T-helper 17 cell (primary cell): ENCODE results near the gene LCP1. TPM values are rescaled to one million over a fixed set of nuclear protein-coding genes. Genes with fewer than 3 reads are reported as not detected.

Source experiments
- ATAC-seq: fragments of 150-1000 bp; cut with Tn5 transposase; 2 replicates; pipeline ENCODE4 v1.10.0; 2021; ENCODE audit warnings: mild to moderate bottlenecking, moderate library complexity
- DNase-seq, 3 donors: peaks; one replicate each; pipeline versions ENCODE4 v3.0.0 to v3.0.0-alpha.2; 2020 to 2021
- H3K9me3 ChIP-seq: one replicate; pipeline ENCODE4 v1.7.0; 2013; ENCODE audit warnings: low read length, mild to moderate bottlenecking; ENCODE audit not compliant: control insufficient read depth, poor library complexity, severe bottlenecking
- H3K27ac Mint-ChIP-seq: one replicate; pipeline ENCODE4 v1.8.0; 2022; ENCODE audit warnings: mild to moderate bottlenecking, moderate library complexity, mixed read lengths
- H3K27me3 Mint-ChIP-seq: one replicate; pipeline ENCODE4 v1.8.0; 2022; ENCODE audit warnings: mixed read lengths
- H3K36me3 Mint-ChIP-seq: one replicate; pipeline ENCODE4 v1.8.0; 2022; ENCODE audit warnings: low read depth, mixed read lengths
- H3K4me1 Mint-ChIP-seq: one replicate; pipeline ENCODE4 v1.8.0; 2022; ENCODE audit warnings: mild to moderate bottlenecking, mixed read lengths
- H3K4me3 Mint-ChIP-seq: one replicate; pipeline ENCODE4 v1.8.0; 2022; ENCODE audit warnings: mild to moderate bottlenecking, moderate library complexity, mixed read lengths
- total RNA-seq, 4 donors: library from RNA in 2 of 4; stranded (reverse) in 2 of 4; gene quantifications; one replicate each; pipeline ENCODE4 v1.2.3 and lab custom pipeline; 2022 to 2026

The LCP1 gene
- total RNA-seq, 2 donors from 2014 or later, result 485 to 528 TPM

DNA sequence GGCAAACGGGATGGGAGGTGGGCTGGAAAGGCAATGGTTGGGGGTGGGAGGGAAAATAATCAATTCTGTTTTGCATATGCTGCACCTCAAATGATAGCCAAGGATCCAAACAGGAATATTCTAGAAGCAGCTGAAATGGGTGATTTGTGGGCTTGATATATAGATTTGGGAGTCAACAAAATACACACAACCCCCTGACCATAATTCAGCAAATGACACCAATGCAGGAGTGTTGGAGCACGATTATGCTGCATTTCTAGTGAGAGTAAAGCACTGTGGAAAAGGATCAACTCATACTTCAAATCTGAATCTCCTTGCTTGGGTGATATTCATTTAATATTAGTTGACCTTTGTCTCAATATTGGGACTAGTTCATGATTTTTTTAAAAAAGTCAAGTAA, 36.0 kb downstream of the LCP1 start:
- no peak for DNase-seq
- Mint-ChIP-seq H3K4me1 (peaks cover 24% of the 10 kb centered on the region), H3K4me3 (no peak overlapping the region), H3K27ac (peak overlapping the region; percentile 63), H3K36me3 (peaks cover 20% of the 10 kb centered on the region), H3K27me3 (no peaks in the 10 kb centered on the region)
- no peak for ATAC-seq
- no peaks in the 10 kb centered on the region for H3K9me3 ChIP-seq

- Mint-ChIP-seq H3K27me3 (no peaks in the 10 kb centered on the region), H3K4me1 (peaks cover 18% of the 10 kb centered on the region), H3K4me3 (peak overlapping the region; percentile 41), H3K27ac (peak overlapping the region; percentile 63), H3K36me3 (peaks cover 21% of the 10 kb centered on the region)
- ATAC-seq, result no peak
- DNase-seq, result no peak
- H3K9me3 ChIP-seq, result no peaks in the 10 kb centered on the region
These were observed 36.8 kb downstream of the LCP1 start for GRCh38 chr13:46145135-46145534.

- H3K27me3 Mint-ChIP-seq, result no peaks in the 10 kb centered on the region
- ATAC-seq, result no peak
- DNase-seq, result no peak
- H3K36me3 Mint-ChIP-seq, result peaks cover 16% of the 10 kb centered on the region
- H3K9me3 ChIP-seq, result no peaks in the 10 kb centered on the region
- H3K4me3 Mint-ChIP-seq, result no peak overlapping the region
- peaks cover 14% of the 10 kb centered on the region for H3K4me1 Mint-ChIP-seq
- H3K27ac Mint-ChIP-seq, result peak overlapping the region; percentile 63
These were observed 38.7 kb downstream of the LCP1 start for GRCh38 chr13:46143184-46143701.

GRCh38 chr13:46142776-46143175, 39.2 kb downstream of the LCP1 start:
- ATAC-seq, result no peak
- Mint-ChIP-seq H3K4me1 (peaks cover 16% of the 10 kb centered on the region), H3K36me3 (peaks cover 16% of the 10 kb centered on the region), H3K27ac (peak overlapping the region; percentile 63), H3K4me3 (no peak overlapping the region), H3K27me3 (no peaks in the 10 kb centered on the region)
- no peak for DNase-seq
- no peaks in the 10 kb centered on the region for H3K9me3 ChIP-seq

DNA sequence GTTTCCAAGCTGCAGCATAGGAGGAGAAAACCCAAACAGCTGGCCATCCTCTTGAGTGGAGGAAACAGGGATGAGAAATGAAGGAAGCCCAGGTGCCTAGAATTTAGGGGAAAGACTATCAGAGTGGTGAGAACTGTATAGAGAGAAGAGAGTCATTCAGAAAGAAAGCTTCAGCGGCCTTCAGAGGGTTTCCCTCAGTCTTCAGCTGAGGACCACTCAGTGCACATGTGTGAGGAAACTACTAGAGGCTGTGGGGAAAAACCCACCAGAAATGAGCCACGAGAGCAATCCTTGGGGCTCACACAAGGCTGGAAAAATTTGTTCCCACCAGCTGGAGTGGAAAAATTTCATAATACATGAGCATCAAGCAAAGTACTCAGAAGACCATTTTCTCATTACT, 41.9 kb downstream of the LCP1 start:
- Mint-ChIP-seq H3K27me3 (no peaks in the 10 kb centered on the region), H3K4me3 (no peak overlapping the region), H3K27ac (peak overlapping the region; percentile 89), H3K36me3 (peaks cover 19% of the 10 kb centered on the region), H3K4me1 (peaks cover 28% of the 10 kb centered on the region)
- H3K9me3 ChIP-seq, result no peaks in the 10 kb centered on the region
- DNase-seq (no peak), ATAC-seq (no peak)

DNA sequence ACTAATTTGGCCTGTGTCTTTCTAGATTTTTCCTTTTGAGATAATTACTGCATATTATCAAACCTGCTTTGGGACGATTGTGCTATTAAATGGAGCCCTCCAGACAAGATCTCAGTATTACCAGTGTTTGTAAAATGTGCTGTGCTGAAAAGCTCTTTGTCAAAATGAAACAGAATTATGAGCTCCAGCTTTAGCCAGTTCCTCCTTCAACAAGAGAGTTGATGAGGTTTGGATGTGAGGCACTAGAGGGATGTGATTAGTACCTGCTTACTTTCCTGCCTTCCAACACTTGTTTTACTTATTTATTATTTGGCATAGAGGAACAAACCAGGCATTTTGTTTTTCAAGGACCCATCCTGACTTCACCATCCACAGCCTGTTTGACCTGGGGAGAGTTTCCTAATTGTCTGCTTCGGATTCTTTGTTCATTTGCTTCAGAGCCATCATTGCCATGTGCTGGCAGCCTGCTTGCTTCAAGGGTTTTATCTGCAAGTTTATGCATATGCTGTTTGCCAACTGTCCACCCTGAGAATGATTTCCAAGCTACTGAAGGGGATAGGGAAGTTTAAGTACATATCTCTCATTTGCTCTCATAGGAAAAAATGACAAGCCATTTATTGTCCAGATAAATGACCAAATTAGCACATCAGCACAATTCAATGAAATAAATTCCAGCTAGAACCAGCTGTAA, 44.2 kb downstream of the LCP1 start:
- H3K4me3 Mint-ChIP-seq, result no peak overlapping the region
- no peaks in the 10 kb centered on the region for H3K27me3 Mint-ChIP-seq
- ATAC-seq (no peak), DNase-seq (no peak)
- peaks cover 25% of the 10 kb centered on the region for H3K4me1 Mint-ChIP-seq
- H3K27ac Mint-ChIP-seq, result peak overlapping the region; percentile 67
- H3K36me3 Mint-ChIP-seq, result peaks cover 14% of the 10 kb centered on the region
- no peaks in the 10 kb centered on the region for H3K9me3 ChIP-seq

GRCh38 chr13:46136688-46137087, 45.3 kb downstream of the LCP1 start:
- H3K4me3 Mint-ChIP-seq, result no peak overlapping the region
- peaks cover 20% of the 10 kb centered on the region for H3K36me3 Mint-ChIP-seq
- peak overlapping the region; percentile 94 for H3K27ac Mint-ChIP-seq
- ATAC-seq, result no peak
- peaks cover 25% of the 10 kb centered on the region for H3K4me1 Mint-ChIP-seq
- H3K27me3 Mint-ChIP-seq, result no peaks in the 10 kb centered on the region
- H3K9me3 ChIP-seq, result no peaks in the 10 kb centered on the region
- no peak for DNase-seq

- H3K27me3 Mint-ChIP-seq, result no peaks in the 10 kb centered on the region
- peaks cover 25% of the 10 kb centered on the region for H3K4me1 Mint-ChIP-seq
- H3K36me3 Mint-ChIP-seq, result peaks cover 22% of the 10 kb centered on the region
- H3K9me3 ChIP-seq, result no peaks in the 10 kb centered on the region
- no peak overlapping the region for H3K4me3 Mint-ChIP-seq
- ATAC-seq, result no peak
- DNase-seq, result no peak
- peak overlapping the region; percentile 94 for H3K27ac Mint-ChIP-seq
These were observed 46.9 kb downstream of the LCP1 start for GRCh38 chr13:46134961-46135522.

- ATAC-seq (no peak), DNase-seq (no peak)
- Mint-ChIP-seq H3K36me3 (peaks cover 22% of the 10 kb centered on the region), H3K27me3 (no peaks in the 10 kb centered on the region), H3K4me3 (no peak overlapping the region), H3K27ac (peak overlapping the region; percentile 94), H3K4me1 (peaks cover 23% of the 10 kb centered on the region)
- no peaks in the 10 kb centered on the region for H3K9me3 ChIP-seq
These were observed 47.5 kb downstream of the LCP1 start for GRCh38 chr13:46134494-46134893.

DNA sequence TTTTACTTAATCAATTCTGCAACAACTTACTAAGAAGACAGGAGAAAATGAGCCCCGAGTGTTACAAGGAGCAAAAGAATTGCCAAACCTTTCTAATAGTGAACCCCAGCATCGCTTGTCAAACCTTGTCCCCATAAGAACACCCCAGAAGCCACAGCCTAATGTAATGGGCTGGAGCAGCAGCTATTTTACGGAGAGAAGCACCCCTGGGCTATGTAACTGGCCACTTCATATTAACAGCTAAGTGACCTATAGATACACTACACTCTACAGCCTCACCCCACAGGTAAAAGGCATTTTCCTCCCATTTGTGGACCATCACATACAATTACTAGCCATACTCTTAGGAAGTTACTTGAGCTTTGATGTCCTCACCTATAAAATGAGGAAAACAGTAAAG, 49.9 kb downstream of the LCP1 start:
- no peak for ATAC-seq
- Mint-ChIP-seq H3K36me3 (peaks cover 25% of the 10 kb centered on the region), H3K4me1 (peaks cover 20% of the 10 kb centered on the region), H3K4me3 (no peak overlapping the region), H3K27me3 (no peaks in the 10 kb centered on the region), H3K27ac (peak overlapping the region; percentile 67)
- no peaks in the 10 kb centered on the region for H3K9me3 ChIP-seq
- no peak for DNase-seq

DNA sequence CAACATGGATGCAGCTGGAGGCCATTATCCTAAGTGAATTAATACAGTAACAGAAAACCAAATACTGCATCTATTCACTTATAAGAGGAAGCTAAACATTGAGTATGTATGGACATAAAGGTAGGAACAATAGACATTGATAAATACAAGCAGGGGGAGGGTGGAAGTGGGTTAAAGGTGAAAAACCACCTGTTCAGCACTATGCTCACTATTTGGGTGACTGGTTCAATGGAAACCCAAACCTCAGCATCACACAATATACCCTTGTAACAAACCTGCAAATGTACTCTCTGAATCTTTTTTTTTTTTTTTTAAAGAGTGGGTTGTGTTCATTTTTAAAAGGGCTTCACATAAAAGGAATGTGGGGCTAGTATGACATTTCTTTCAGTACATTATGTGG, 50.3 kb downstream of the LCP1 start:
- H3K27ac Mint-ChIP-seq, result peak overlapping the region; percentile 67
- H3K9me3 ChIP-seq, result no peaks in the 10 kb centered on the region
- no peaks in the 10 kb centered on the region for H3K27me3 Mint-ChIP-seq
- peaks cover 19% of the 10 kb centered on the region for H3K4me1 Mint-ChIP-seq
- H3K4me3 Mint-ChIP-seq, result no peak overlapping the region
- no peak for DNase-seq
- H3K36me3 Mint-ChIP-seq, result peaks cover 28% of the 10 kb centered on the region
- no peak for ATAC-seq

GRCh38 chr13:46129955-46130618, 51.9 kb downstream of the LCP1 start:
- no peaks in the 10 kb centered on the region for H3K9me3 ChIP-seq
- Mint-ChIP-seq H3K36me3 (peaks cover 23% of the 10 kb centered on the region), H3K4me3 (no peak overlapping the region), H3K4me1 (peaks cover 23% of the 10 kb centered on the region), H3K27me3 (no peaks in the 10 kb centered on the region), H3K27ac (peak overlapping the region; percentile 43)
- ATAC-seq (no peak), DNase-seq (no peak)

GRCh38 chr13:46129124-46129523, 52.9 kb downstream of the LCP1 start:
- peak overlapping the region; percentile 43 for H3K27ac Mint-ChIP-seq

More at GRCh38 chr13:46129124-46129523, 52.9 kb downstream of the LCP1 start:
- DNase-seq (no peak), ATAC-seq (no peak)
- Mint-ChIP-seq H3K4me3 (peak overlapping the region; percentile 43), H3K36me3 (peaks cover 22% of the 10 kb centered on the region), H3K4me1 (peaks cover 32% of the 10 kb centered on the region), H3K27me3 (no peaks in the 10 kb centered on the region)
- H3K9me3 ChIP-seq, result no peaks in the 10 kb centered on the region
